PC-9 (cell line): ENCODE measurements around the gene PWWP2B.

ENCODE experiments used
- EZH2 ChIP-seq: fragments of 200-600 bp; sonication (generic); IDR thresholded peaks from 2 replicates; pipeline ENCODE4 v1.8.0; 2017; ENCODE audit warnings: antibody characterized with exemption, low read depth
- TF ChIP-seq, protein P1 (sequence below): fragments of 200-600 bp; sonication (generic); conservative IDR thresholded peaks from 2 replicates; pipeline ENCODE4 v1.6.1; 2017; ENCODE audit warnings: mixed run types, antibody characterized with exemption, mild to moderate bottlenecking, moderate library complexity

DNA sequence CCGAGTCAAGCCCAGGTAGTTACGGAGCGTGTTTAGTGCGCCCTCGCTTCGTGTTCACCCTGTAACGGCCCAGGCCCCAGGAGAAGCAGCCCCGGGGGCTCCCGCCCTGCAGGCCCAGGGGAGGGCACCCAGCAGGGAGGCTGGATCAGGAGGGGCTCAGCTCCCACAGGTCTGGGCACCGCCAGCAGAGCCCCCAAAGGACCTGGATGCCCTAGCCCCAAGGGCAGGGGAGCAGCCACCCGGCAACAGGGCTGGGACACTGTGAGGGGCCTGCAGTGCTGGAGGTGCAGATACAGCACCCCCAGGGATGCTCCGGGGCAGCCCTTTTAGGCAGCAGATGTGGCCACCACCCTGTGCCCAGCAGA, 35.2 kb downstream of the PWWP2B start:
- TF ChIP-seq, protein P1, sequence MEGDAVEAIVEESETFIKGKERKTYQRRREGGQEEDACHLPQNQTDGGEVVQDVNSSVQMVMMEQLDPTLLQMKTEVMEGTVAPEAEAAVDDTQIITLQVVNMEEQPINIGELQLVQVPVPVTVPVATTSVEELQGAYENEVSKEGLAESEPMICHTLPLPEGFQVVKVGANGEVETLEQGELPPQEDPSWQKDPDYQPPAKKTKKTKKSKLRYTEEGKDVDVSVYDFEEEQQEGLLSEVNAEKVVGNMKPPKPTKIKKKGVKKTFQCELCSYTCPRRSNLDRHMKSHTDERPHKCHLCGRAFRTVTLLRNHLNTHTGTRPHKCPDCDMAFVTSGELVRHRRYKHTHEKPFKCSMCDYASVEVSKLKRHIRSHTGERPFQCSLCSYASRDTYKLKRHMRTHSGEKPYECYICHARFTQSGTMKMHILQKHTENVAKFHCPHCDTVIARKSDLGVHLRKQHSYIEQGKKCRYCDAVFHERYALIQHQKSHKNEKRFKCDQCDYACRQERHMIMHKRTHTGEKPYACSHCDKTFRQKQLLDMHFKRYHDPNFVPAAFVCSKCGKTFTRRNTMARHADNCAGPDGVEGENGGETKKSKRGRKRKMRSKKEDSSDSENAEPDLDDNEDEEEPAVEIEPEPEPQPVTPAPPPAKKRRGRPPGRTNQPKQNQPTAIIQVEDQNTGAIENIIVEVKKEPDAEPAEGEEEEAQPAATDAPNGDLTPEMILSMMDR, result no peak
- TF ChIP-seq EZH2, result no peak
